Measurements from ENCODE around the gene FSTL3. TPM values are rescaled to one million over a fixed set of nuclear protein-coding genes. Genes with fewer than 3 reads are reported as not detected.

Gene FSTL3
- total RNA-seq = 15.9 and 33.2 TPM in 2 replicates

GRCh38 chr19:676339-677105 is at the start of gene FSTL3:
Gene FSTL3, plus strand, starts transcription at chr19:676392. Its CDS starts 32 bp downstream, at chr19:676424.

GRCh38 chr19:633068-633785 is 43.0 kb upstream of the FSTL3 start, which contains the start of gene POLRMT:
Gene POLRMT, minus strand, starts transcription at chr19:633537. Its CDS starts 25 bp downstream, at chr19:633512.

GRCh38 chr19:639253-640160 is 36.7 kb upstream of the FSTL3 start, which contains the start of gene FGF22:
Gene FGF22, plus strand, starts transcription at chr19:639879. Its CDS starts 47 bp downstream, at chr19:639926.

GRCh38 chr19:662962-663681 is 13.1 kb upstream of the FSTL3 start, which contains the start of gene RNF126:
Gene RNF126, minus strand, starts transcription at chr19:663214. Its CDS starts 93 bp downstream, at chr19:663121.

GRCh38 chr19:695352-695949 is 19.3 kb downstream of the FSTL3 start, which contains the start of gene PRSS57:
Gene PRSS57, minus strand, starts transcription at chr19:695452. Its CDS starts 22 bp downstream, at chr19:695430.

GRCh38 chr19:708154-709143 is 32.3 kb downstream of the FSTL3 start, which contains the start of gene PALM:
Gene PALM, plus strand, starts transcription at chr19:708935. Its CDS starts 212 bp downstream, at chr19:709147.

Other genes starting within 250 kb of the FSTL3 start
- 0.39 and 1.4 TPM in 2 replicates for gene SHC2, start 215.4 kb upstream of the FSTL3 start, total RNA-seq
- 0.11 and 0.13 TPM in 2 replicates for gene MADCAM1, start 179.9 kb upstream of the FSTL3 start, total RNA-seq
- 25.5 and 29.0 TPM in 2 replicates for gene TPGS1, start 168.9 kb upstream of the FSTL3 start, total RNA-seq
- gene CDC34, start 144.6 kb upstream of the FSTL3 start, total RNA-seq = 27.1 and 28.5 TPM in 2 replicates
- not detected in 2 replicates for gene GZMM, start 132.3 kb upstream of the FSTL3 start, total RNA-seq
- gene BSG, start 103.8 kb upstream of the FSTL3 start, total RNA-seq = 245 and 254 TPM in 2 replicates
- gene HCN2, start 86.5 kb upstream of the FSTL3 start, total RNA-seq = 0.76 and 0.91 TPM in 2 replicates
- gene POLRMT, start 42.9 kb upstream of the FSTL3 start, total RNA-seq = 15.9 and 18.4 TPM in 2 replicates
- not detected in 2 replicates for gene FGF22, start 36.5 kb upstream of the FSTL3 start, total RNA-seq
- 17.9 and 21.6 TPM in 2 replicates for gene RNF126, start 13.2 kb upstream of the FSTL3 start, total RNA-seq
- gene PRSS57, start 19.1 kb downstream of the FSTL3 start, total RNA-seq = not detected in 2 replicates
- 7.5 and 9.3 TPM in 2 replicates for gene PALM, start 32.5 kb downstream of the FSTL3 start, total RNA-seq
- 0.22 and 0.26 TPM in 2 replicates for gene MISP, start 74.7 kb downstream of the FSTL3 start, total RNA-seq
- gene PTBP1, start 121.1 kb downstream of the FSTL3 start, total RNA-seq = 92.3 and 113 TPM in 2 replicates
- gene PLPPR3, start 145.6 kb downstream of the FSTL3 start, total RNA-seq = 0.39 and 0.76 TPM in 2 replicates
- not detected in 2 replicates for gene AZU1, start 151.4 kb downstream of the FSTL3 start, total RNA-seq
- not detected in 2 replicates for gene PRTN3, start 164.6 kb downstream of the FSTL3 start, total RNA-seq
- gene ELANE, start 175.9 kb downstream of the FSTL3 start, total RNA-seq = 0.43 and 1.0 TPM in 2 replicates
- 1.9 and 2.1 TPM in 2 replicates for gene CFD, start 183.3 kb downstream of the FSTL3 start, total RNA-seq
- 16.5 and 20.4 TPM in 2 replicates for gene MED16, start 216.8 kb downstream of the FSTL3 start, total RNA-seq
- not detected in 2 replicates for gene RNU6-9, start 217.1 kb downstream of the FSTL3 start, total RNA-seq
- 28.9 and 34.1 TPM in 2 replicates for gene R3HDM4, start 236.8 kb downstream of the FSTL3 start, total RNA-seq
- gene KISS1R, start 240.9 kb downstream of the FSTL3 start, total RNA-seq = 0.13 TPM in 1 of 2 replicates, not detected in the other
- 5.6 and 7.1 TPM in 2 replicates for gene ARID3A, start 249.6 kb downstream of the FSTL3 start, total RNA-seq